Endothelial cell (in vitro differentiated cells): ENCODE data around the gene HS3ST3A1. TPM values are rescaled to one million over a fixed set of nuclear protein-coding genes. Genes with fewer than 3 reads are reported as not detected.

Experiments used
- DNase-seq: peaks from one replicate; pipeline ENCODE4 v3.0.0; 2021; ENCODE audit warnings: low spot score
- H3K27ac Mint-ChIP-seq: one replicate; pipeline ENCODE4 v1.8.0; 2021; ENCODE audit warnings: mixed read lengths, inconsistent platforms; ENCODE audit not compliant: unreplicated experiment
- H3K27me3 Mint-ChIP-seq: one replicate; pipeline ENCODE4 v1.8.0; 2021; ENCODE audit warnings: mild to moderate bottlenecking, moderate library complexity, mixed read lengths, inconsistent platforms; ENCODE audit not compliant: unreplicated experiment
- H3K36me3 Mint-ChIP-seq: one replicate; pipeline ENCODE4 v1.8.0; 2021; ENCODE audit warnings: mild to moderate bottlenecking, low read depth, mixed read lengths, inconsistent platforms; ENCODE audit not compliant: unreplicated experiment
- H3K4me1 Mint-ChIP-seq: one replicate; pipeline ENCODE4 v1.8.0; 2021; ENCODE audit warnings: mild to moderate bottlenecking, mixed read lengths, inconsistent platforms; ENCODE audit not compliant: unreplicated experiment
- H3K4me3 Mint-ChIP-seq: one replicate; pipeline ENCODE4 v1.8.0; 2021; ENCODE audit warnings: mild to moderate bottlenecking, mixed read lengths, inconsistent platforms; ENCODE audit not compliant: unreplicated experiment
- H3K9me3 Mint-ChIP-seq: one replicate; pipeline ENCODE4 v1.8.0; 2021; ENCODE audit warnings: mixed read lengths, inconsistent platforms; ENCODE audit not compliant: unreplicated experiment
- total RNA-seq: library from RNA; stranded (reverse); fragmentation: NEBNext Ultra II Directional; extraction: Animal tissue kit (Norgen Biotek cat#: 25700); gene quantifications from one replicate; pipeline ENCODE4 v1.2.1, GENCODE V29; 2021; ENCODE audit not compliant: unreplicated experiment
- TF ChIP-seq, protein P1 (sequence below): fragments of 200-600 bp; sonication (generic); IDR thresholded peaks from one replicate; pipeline ENCODE4 v1.5.0; 2021; ENCODE audit warnings: antibody characterized with exemption; ENCODE audit not compliant: unreplicated experiment

The HS3ST3A1 gene
- total RNA-seq, 1 donor from 2014 or later = 1.1 TPM

DNA sequence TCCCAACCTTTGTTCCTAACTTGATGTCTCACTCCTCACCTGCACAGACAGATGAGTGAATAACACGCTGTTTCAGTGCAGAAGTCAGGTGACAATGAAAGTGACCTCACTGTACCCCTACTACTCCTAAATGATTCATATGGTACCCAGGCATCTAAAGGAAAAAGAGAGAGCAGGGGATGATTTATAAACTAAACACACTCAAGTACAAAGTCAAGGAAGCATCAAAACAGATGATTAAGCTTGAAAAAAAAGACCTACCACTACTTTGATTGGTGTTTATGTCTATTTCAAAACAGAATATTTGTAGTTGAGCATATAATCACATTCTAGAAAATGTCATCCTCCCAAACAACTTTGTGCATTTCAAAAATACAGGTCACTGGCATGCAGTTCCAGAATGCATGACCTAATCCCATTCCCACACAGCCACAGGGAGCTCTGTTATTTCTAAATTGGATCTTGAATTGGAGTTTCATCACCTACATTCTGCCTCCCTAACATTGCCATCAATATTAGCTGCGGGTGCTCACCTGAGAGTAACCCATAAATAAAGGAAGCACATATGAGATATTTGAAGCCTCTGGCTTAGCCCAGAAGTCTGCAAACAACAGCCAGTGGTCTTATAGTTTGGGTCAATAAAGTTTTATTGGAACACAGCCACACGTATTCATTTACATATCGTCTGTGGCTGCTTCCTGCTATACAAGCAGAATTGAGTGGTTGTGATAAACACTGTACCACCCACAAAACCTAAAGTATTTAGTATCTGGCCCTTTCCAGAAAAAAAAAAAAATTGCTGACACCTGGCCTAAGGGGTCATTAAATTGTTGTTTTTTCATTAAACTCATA, 14.0 kb downstream of the HS3ST3A1 start:
- Mint-ChIP-seq H3K36me3 (no peaks in the 10 kb centered on the region), H3K4me1 (no peaks in the 10 kb centered on the region), H3K4me3 (no peak overlapping the region), H3K9me3 (no peaks in the 10 kb centered on the region), H3K27me3 (no peaks in the 10 kb centered on the region), H3K27ac (no peak overlapping the region)
- TF ChIP-seq, protein P1, sequence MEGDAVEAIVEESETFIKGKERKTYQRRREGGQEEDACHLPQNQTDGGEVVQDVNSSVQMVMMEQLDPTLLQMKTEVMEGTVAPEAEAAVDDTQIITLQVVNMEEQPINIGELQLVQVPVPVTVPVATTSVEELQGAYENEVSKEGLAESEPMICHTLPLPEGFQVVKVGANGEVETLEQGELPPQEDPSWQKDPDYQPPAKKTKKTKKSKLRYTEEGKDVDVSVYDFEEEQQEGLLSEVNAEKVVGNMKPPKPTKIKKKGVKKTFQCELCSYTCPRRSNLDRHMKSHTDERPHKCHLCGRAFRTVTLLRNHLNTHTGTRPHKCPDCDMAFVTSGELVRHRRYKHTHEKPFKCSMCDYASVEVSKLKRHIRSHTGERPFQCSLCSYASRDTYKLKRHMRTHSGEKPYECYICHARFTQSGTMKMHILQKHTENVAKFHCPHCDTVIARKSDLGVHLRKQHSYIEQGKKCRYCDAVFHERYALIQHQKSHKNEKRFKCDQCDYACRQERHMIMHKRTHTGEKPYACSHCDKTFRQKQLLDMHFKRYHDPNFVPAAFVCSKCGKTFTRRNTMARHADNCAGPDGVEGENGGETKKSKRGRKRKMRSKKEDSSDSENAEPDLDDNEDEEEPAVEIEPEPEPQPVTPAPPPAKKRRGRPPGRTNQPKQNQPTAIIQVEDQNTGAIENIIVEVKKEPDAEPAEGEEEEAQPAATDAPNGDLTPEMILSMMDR = no peak
- DNase-seq = no peak

DNA sequence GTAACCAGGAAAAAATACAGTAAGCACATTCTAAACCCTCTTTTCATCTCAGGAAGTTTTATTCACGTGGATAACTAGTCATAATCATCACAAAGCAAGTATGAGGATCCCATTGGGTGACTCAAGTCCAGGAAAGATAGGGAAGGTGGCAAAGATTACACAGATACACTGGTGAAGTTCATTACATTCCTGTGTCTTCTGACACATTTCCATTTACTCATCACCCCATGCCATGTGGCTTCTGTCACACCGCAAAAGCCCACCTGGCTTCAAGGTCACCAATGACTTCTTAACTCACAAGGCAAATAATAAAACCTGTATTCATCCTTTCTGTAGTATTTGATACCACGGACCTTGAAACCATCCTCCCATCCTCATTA, 17.0 kb downstream of the HS3ST3A1 start:
- Mint-ChIP-seq H3K9me3 (no peaks in the 10 kb centered on the region), H3K27me3 (no peaks in the 10 kb centered on the region), H3K4me3 (no peak overlapping the region), H3K27ac (no peak overlapping the region), H3K4me1 (no peaks in the 10 kb centered on the region), H3K36me3 (no peaks in the 10 kb centered on the region)
- TF ChIP-seq, protein P1 = no peak
- DNase-seq = no peak

DNA sequence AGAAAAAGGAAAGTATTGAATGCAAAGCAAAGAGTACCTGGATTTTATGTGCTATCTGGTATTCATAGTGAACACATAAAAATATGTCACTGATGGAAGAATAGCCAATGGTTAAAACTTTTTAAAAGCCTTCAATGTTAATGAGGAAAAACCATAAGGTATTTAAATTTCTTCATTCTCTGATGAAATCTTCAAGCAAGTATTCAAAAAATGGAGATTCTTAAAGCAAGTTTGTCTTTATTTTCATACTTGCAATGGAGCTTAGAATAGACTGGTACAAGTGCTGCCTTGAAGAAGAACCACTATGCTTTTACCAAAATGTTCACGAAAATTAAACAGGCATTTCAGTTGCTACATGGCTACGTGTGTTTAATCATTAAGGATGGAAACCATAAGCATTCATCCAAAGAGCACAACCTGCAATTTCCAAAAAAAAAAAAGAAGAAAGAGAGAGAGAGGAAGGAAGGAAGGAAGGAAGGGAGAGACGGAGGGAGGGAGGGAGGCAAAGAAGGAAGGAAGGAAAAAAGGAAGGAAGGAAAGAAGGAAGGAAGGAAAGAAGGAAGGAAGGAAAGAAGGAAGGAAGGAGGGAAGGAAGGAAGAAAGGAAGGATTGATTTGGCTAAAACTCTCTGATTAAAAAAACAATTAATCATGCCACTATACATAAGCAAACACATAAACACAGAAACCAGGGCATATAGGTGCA, 17.6 kb downstream of the HS3ST3A1 start:
- TF ChIP-seq, protein P1 = no peak
- no peak overlapping the region for H3K4me3 Mint-ChIP-seq
- H3K4me1 Mint-ChIP-seq = no peaks in the 10 kb centered on the region
- H3K27me3 Mint-ChIP-seq = no peaks in the 10 kb centered on the region
- no peak overlapping the region for H3K27ac Mint-ChIP-seq
- DNase-seq = no peak
- H3K9me3 Mint-ChIP-seq = no peaks in the 10 kb centered on the region
- no peaks in the 10 kb centered on the region for H3K36me3 Mint-ChIP-seq

DNA sequence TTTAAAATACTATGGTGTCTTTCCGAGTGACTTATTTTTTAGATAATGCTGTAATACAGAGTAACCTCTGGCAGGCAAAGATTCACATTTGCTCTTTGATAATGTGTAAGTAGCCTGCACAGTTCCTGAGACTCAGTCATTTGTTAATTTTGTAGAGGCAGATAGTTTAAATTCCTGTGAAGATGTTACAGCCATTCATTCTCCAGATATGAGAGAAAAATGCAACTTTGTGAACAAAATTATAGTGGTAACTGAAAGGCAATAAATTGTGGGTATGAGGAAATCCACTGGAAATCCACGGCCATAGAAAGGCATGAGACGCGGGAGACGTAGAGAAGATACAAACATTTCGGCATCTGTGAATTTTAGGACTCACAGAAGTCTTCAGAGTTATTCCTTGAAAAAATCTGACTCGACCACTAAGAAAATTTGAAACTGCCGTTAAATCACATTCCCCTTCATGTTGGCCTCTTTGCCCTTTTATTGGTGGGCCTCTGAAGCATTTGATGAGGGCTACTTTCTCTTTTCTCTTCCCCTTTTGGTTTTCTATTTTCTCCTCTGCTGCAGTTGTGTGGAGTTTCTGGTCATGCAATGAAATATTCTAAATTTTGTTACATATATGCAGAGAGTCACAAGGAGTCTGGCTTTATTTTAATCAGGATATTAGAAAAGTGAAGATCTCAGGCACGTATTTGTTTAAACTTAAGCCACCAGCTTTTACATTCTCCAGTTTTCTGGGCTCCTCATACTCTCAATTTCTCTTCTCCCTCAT, 18.8 kb downstream of the HS3ST3A1 start:
- Mint-ChIP-seq H3K4me1 (no peaks in the 10 kb centered on the region), H3K27me3 (no peaks in the 10 kb centered on the region), H3K9me3 (no peaks in the 10 kb centered on the region), H3K36me3 (no peaks in the 10 kb centered on the region), H3K4me3 (no peak overlapping the region), H3K27ac (no peak overlapping the region)
- TF ChIP-seq, protein P1 = no peak
- DNase-seq = no peak
